Smooth muscle cell (in vitro differentiated cells): Measurements from ENCODE around the gene SLC6A5. TPM values are rescaled to one million over a fixed set of nuclear protein-coding genes. Genes with fewer than 3 reads are reported as not detected.

ENCODE experiments used
- DNase-seq: peaks from one replicate; lab custom pipeline; 2025; ENCODE audit not compliant: unreplicated experiment; lab: John Stamatoyannopoulos, UW
- H2AFZ ChIP-seq: fragments of 200-600 bp; sonication (generic); 2 replicates; pipeline ENCODE4 v1.6.0; 2016; ENCODE audit warnings: antibody characterized with exemption, low read depth, mild to moderate bottlenecking
- H3F3A ChIP-seq: fragments of 200-600 bp; sonication (generic); 2 replicates; pipeline ENCODE4 v1.6.0; 2017; ENCODE audit warnings: antibody characterized with exemption, low read depth
- H3K27ac ChIP-seq: fragments of 200-600 bp; sonication (generic); 2 replicates; pipeline ENCODE4 v1.5.1; 2016; ENCODE audit warnings: low read depth, mild to moderate bottlenecking
- H3K27me3 ChIP-seq: fragments of 200-600 bp; sonication (generic); 2 replicates; pipeline ENCODE4 v1.6.1; 2016; ENCODE audit warnings: low read depth, mild to moderate bottlenecking
- H3K36me3 ChIP-seq: fragments of 200-600 bp; sonication (generic); 2 replicates; pipeline ENCODE4 v1.5.1; 2016; ENCODE audit warnings: low read depth
- H3K4me1 ChIP-seq: fragments of 200-600 bp; sonication (generic); 2 replicates; pipeline ENCODE4 v1.5.1; 2016; ENCODE audit warnings: low read depth
- H3K4me2 ChIP-seq: fragments of 200-600 bp; sonication (generic); 2 replicates; pipeline ENCODE4 v1.6.0; 2016; ENCODE audit warnings: mild to moderate bottlenecking
- H3K4me3 ChIP-seq: fragments of 200-600 bp; sonication (generic); 2 replicates; pipeline ENCODE4 v1.5.1; 2016; ENCODE audit warnings: mild to moderate bottlenecking
- H3K79me2 ChIP-seq: fragments of 200-600 bp; sonication (generic); 2 replicates; pipeline ENCODE4 v1.6.0; 2016; ENCODE audit warnings: low read depth, mild to moderate bottlenecking
- H3K9ac ChIP-seq: fragments of 200-600 bp; sonication (generic); 2 replicates; pipeline ENCODE4 v1.6.0; 2016; ENCODE audit warnings: low read depth
- H3K9me3 ChIP-seq: fragments of 200-600 bp; sonication (generic); replicated peaks from 2 replicates; pipeline ENCODE4 v1.5.1; 2016; ENCODE audit warnings: low read depth
- H4K20me1 ChIP-seq: fragments of 200-600 bp; sonication (generic); 2 replicates; pipeline ENCODE4 v1.6.0; 2016; ENCODE audit warnings: low read depth
- CTCF ChIP-seq: fragments of 200-600 bp; sonication (generic); IDR thresholded peaks from 2 replicates; pipeline ENCODE4 v1.5.1; 2017; ENCODE audit warnings: borderline replicate concordance, mild to moderate bottlenecking, antibody characterized with exemption; ENCODE audit not compliant: insufficient read depth, poor library complexity, severe bottlenecking
- WGBS: methylation state at CpG from one replicate; pipeline ENCODE4 v1.1.7; 2016; ENCODE audit warnings: low lambda C conversion rate; 5-methylcytosine and 5-hydroxymethylcytosine counted together
- polyA plus RNA-seq: library from polyadenylated mRNA; unstranded; fragments of >200 nt; fragmentation: Nextera tagmentation; extraction: Ambion mirVana; gene quantifications from 2 replicates; pipeline ENCODE4 v1.2.1, GENCODE V29; 2016
- total RNA-seq: library from RNA; depleted of rRNA; stranded (reverse); fragments of >200 nt; gene quantifications from 2 replicates; pipeline ENCODE4 v1.2.3, GENCODE V29; 2014

SLC6A5 gene
- total and polyA plus RNA-seq, 2 experiments from 2014 or later, result not detected

GRCh38 chr11:20707876-20708275 is 108.5 kb downstream of the SLC6A5 start:
- no peaks in the 10 kb centered on the region for H3K79me2 ChIP-seq
- DNase-seq, result no peak
- no peak overlapping the region for H3K4me3 ChIP-seq
- no peaks in the 10 kb centered on the region for H4K20me1 ChIP-seq
- no peaks in the 10 kb centered on the region for H3K4me1 ChIP-seq
- no peak overlapping the region for H2AFZ ChIP-seq
- no peaks in the 10 kb centered on the region for H3F3A ChIP-seq
- no peaks in the 10 kb centered on the region for H3K36me3 ChIP-seq
- no peak overlapping the region for H3K9ac ChIP-seq
- H3K27me3 ChIP-seq, result no peaks in the 10 kb centered on the region
- no peak overlapping the region for H3K27ac ChIP-seq
- WGBS, result 57% methylated on average over 6 of the region's 6 CpGs
- no peaks in the 10 kb centered on the region for H3K9me3 ChIP-seq
- H3K4me2 ChIP-seq, result no peak overlapping the region
- TF ChIP-seq CTCF, result no peak

Other genes with a start within 250 kb of the SLC6A5 start
- 29.1 and 34.1 TPM in 2 replicates for gene HTATIP2, start 235.9 kb upstream of the SLC6A5 start, total RNA-seq
- 38.4 and 44.9 TPM in 2 replicates for gene HTATIP2, start 235.9 kb upstream of the SLC6A5 start, polyA plus RNA-seq
- 11.9 and 13.4 TPM in 2 replicates for gene PRMT3, start 211.9 kb upstream of the SLC6A5 start, total RNA-seq
- gene PRMT3, start 211.9 kb upstream of the SLC6A5 start, polyA plus RNA-seq, result 8.1 and 8.8 TPM in 2 replicates
- gene NELL1, start 70.0 kb downstream of the SLC6A5 start, total RNA-seq, result 1.4 TPM in 1 of 2 replicates, not detected in the other
- gene NELL1, start 70.0 kb downstream of the SLC6A5 start, polyA plus RNA-seq, result 0.92 TPM in 1 of 2 replicates, not detected in the other